CD14-positive monocyte (primary cell): Measurements from ENCODE around the gene NOS2. TPM values are rescaled to one million over a fixed set of nuclear protein-coding genes. Genes with fewer than 3 reads are reported as not detected.
A peak's percentile ranks its signal among the peaks of the same experiment; 100 is the strongest.

Experiments used
- DNase-seq, 3 donors: peaks; one replicate each; pipeline ENCODE4 v3.0.0-alpha.2; 2011 to 2022
- H2AFZ ChIP-seq: 2 replicates; pipeline ENCODE4 v1.6.0; 2012; ENCODE audit warnings: mild to moderate bottlenecking, low read depth, low read length, inconsistent platforms; ENCODE audit not compliant: insufficient read depth, poor library complexity, severe bottlenecking
- H3K27ac ChIP-seq, 2 donors: 1 replicate in 1 of 2; 2 replicates in 1 of 2; pipeline ENCODE4 v1.5.1; 2012 to 2013; ENCODE audit warnings: low read length in 2 of 2, control low read depth in 1 of 2, inconsistent platforms in 1 of 2, low read depth in 1 of 2, mild to moderate bottlenecking in 1 of 2
- H3K27me3 ChIP-seq, 2 donors: one replicate each; pipeline versions ENCODE4 v1.6.0 to v1.6.1; 2011 to 2013; ENCODE audit warnings: low read length in 2 of 2; ENCODE audit not compliant: control insufficient read depth in 2 of 2, insufficient read depth in 2 of 2
- H3K36me3 ChIP-seq, 2 donors: replicated peaks in 1 of 2; 1 replicate in 1 of 2; 2 replicates in 1 of 2; pipeline versions ENCODE4 v1.5.1 to v1.6.1; 2012 to 2013; ENCODE audit warnings: low read length in 2 of 2, control low read depth in 1 of 2, inconsistent platforms in 1 of 2, mild to moderate bottlenecking in 1 of 2; ENCODE audit not compliant: insufficient read depth in 2 of 2, control insufficient read depth in 1 of 2
- H3K4me1 ChIP-seq, 2 donors: 1 replicate in 1 of 2; 2 replicates in 1 of 2; pipeline versions ENCODE4 v1.5.1 to v1.6.1; 2012 to 2013; ENCODE audit warnings: low read length in 2 of 2, control low read depth in 1 of 2, inconsistent platforms in 1 of 2, mild to moderate bottlenecking in 1 of 2, moderate library complexity in 1 of 2; ENCODE audit not compliant: insufficient read depth in 2 of 2, control insufficient read depth in 1 of 2
- H3K4me2 ChIP-seq: replicated peaks from 2 replicates; pipeline ENCODE3; 2012; ENCODE audit warnings: low read length, moderate library complexity, mild to moderate bottlenecking; ENCODE audit not compliant: poor library complexity, severe bottlenecking; ENCODE audit errors: extremely low read depth
- H3K4me3 ChIP-seq, 3 experiments: fragments of 200-600 bp in 1 of 3; sonication (generic) in 1 of 3; replicated peaks in 1 of 3; 1 replicate in 2 of 3; 2 replicates in 1 of 3; pipeline ENCODE4 v1.5.1; 2011 to 2013; ENCODE audit warnings: low read length in 3 of 3, mild to moderate bottlenecking in 3 of 3, control low read depth in 2 of 3, low read depth in 2 of 3, inconsistent platforms in 1 of 3, moderate library complexity in 1 of 3
- H3K79me2 ChIP-seq: 2 replicates; pipeline ENCODE4 v1.6.0; 2012; ENCODE audit warnings: mild to moderate bottlenecking, control low read depth, inconsistent platforms, low read length, moderate library complexity; ENCODE audit not compliant: insufficient read depth
- H3K9ac ChIP-seq: 2 replicates; pipeline ENCODE4 v1.6.0; 2017; ENCODE audit warnings: low read length, mild to moderate bottlenecking; ENCODE audit not compliant: insufficient read depth, poor library complexity, severe bottlenecking
- H3K9me3 ChIP-seq, 2 donors: replicated peaks in 1 of 2; 1 replicate in 1 of 2; 2 replicates in 1 of 2; pipeline versions ENCODE4 v1.5.1 to v1.6.1; 2012 to 2013; ENCODE audit warnings: low read length in 2 of 2, control low read depth in 1 of 2; ENCODE audit not compliant: control insufficient read depth in 1 of 2, insufficient read depth in 1 of 2
- H4K20me1 ChIP-seq: 2 replicates; pipeline ENCODE4 v1.6.0; 2012; ENCODE audit warnings: mild to moderate bottlenecking, low read length, control low read depth, moderate library complexity; ENCODE audit not compliant: insufficient read depth
- H3K27ac Mint-ChIP-seq, 7 donors: one replicate each; pipeline ENCODE4 v1.8.0; 2020; ENCODE audit warnings: mild to moderate bottlenecking in 7 of 7, mixed read lengths in 7 of 7, moderate library complexity in 6 of 7, inconsistent platforms in 2 of 7
- H3K27me3 Mint-ChIP-seq, 3 donors: one replicate each; pipeline ENCODE4 v1.8.0; 2021 to 2022; ENCODE audit warnings: low read depth in 3 of 3, mild to moderate bottlenecking in 3 of 3, mixed read lengths in 3 of 3, moderate library complexity in 3 of 3, inconsistent platforms in 1 of 3
- H3K36me3 Mint-ChIP-seq, 2 donors: one replicate each; pipeline ENCODE4 v1.8.0; 2020; ENCODE audit warnings: mixed read lengths in 2 of 2, inconsistent platforms in 1 of 2, mild to moderate bottlenecking in 1 of 2
- H3K4me1 Mint-ChIP-seq: one replicate; pipeline ENCODE4 v1.8.0; 2020; ENCODE audit warnings: mild to moderate bottlenecking, mixed read lengths
- H3K4me3 Mint-ChIP-seq, 2 donors: one replicate each; pipeline ENCODE4 v1.8.0; 2020; ENCODE audit warnings: mild to moderate bottlenecking in 2 of 2, mixed read lengths in 2 of 2, moderate library complexity in 1 of 2
- H3K9me3 Mint-ChIP-seq, 7 donors: one replicate each; pipeline ENCODE4 v1.8.0; 2020 to 2022; ENCODE audit warnings: mixed read lengths in 7 of 7, mild to moderate bottlenecking in 6 of 7, moderate library complexity in 6 of 7, inconsistent platforms in 2 of 7
- WGBS: methylation state at CpG from one replicate; pipeline ENCODE4 v1.1.5; 2013; ENCODE audit warnings: missing lambda C conversion rate; ENCODE audit not compliant: insufficient coverage; 5-methylcytosine and 5-hydroxymethylcytosine counted together
- intact Hi-C, 2 donors: fragments of 100-400 bp; cut with micrococcal nuclease; formaldehyde crosslinking; loops; one replicate each; pipeline versions ENCODE4 v1.15.0 to v1.15.1; 2023
- polyA plus RNA-seq, 3 donors: library from polyadenylated mRNA; depleted of rRNA in 1 of 3; unstranded in 2 of 3; stranded (reverse) in 1 of 3; fragments of 300-500 nt in 2 of 3; fragments of >200 nt in 1 of 3; fragmentation: Illumina TruSeq in 2 of 3; gene quantifications; 1 replicate in 2 of 3; 2 replicates in 1 of 3; pipeline ENCODE4 v1.2.3, GENCODE V29; 2012 to 2021
- TF ChIP-seq, protein P1 (sequence below): fragments of 200-600 bp; IDR thresholded peaks from one replicate; pipeline ENCODE4 v1.8.0; 2022; ENCODE audit warnings: antibody characterized with exemption, mild to moderate bottlenecking

NOS2 gene
- polyA plus RNA-seq, 3 donors: not detected

DNA sequence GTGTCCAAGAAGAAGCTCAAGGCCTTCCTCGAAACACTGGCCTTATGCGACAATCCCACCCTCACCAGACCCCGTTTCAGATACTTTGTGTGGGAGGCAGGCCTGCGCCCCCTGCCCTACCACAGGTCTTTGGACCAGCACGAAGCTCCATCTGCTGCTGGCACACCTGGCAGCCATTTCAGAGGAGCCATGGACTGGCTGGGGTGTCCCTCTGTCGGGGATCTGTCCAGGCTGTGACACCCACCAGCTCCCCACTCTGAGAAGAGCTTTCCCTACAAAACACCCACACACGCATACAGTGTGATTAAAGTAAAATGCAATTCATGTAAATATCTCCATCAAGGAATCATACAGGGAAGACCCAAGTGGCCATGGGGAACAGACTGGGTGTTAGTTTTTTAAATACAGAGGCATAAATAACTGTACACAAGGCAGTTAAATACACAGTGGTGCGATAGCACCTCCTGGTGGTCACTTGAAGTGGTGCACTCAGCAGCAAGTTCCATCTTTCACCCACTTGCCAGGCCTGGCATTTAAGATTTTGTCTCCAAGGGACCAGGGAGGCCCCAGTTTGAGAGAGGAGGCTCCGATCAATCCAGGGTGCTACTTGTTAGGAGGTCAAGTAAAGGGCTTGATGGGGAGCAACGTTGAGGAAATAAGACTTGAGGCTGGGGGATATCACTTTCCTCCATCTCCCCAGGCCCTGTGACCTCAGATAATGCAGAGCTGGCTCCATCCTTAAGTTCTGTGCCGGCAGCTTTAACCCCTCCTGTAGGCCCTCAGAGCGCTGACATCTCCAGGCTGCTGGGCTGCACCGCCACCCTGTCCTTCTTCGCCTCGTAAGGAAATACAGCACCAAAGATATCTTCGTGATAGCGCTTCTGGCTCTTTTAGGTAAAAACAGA, 43.6 kb downstream of the NOS2 start:
- no peak overlapping the region for H3K4me3 ChIP-seq
- H3K4me1 ChIP-seq: no peaks in the 10 kb centered on the region
- no peaks in the 10 kb centered on the region for H3K36me3 ChIP-seq
- TF ChIP-seq, protein P1, sequence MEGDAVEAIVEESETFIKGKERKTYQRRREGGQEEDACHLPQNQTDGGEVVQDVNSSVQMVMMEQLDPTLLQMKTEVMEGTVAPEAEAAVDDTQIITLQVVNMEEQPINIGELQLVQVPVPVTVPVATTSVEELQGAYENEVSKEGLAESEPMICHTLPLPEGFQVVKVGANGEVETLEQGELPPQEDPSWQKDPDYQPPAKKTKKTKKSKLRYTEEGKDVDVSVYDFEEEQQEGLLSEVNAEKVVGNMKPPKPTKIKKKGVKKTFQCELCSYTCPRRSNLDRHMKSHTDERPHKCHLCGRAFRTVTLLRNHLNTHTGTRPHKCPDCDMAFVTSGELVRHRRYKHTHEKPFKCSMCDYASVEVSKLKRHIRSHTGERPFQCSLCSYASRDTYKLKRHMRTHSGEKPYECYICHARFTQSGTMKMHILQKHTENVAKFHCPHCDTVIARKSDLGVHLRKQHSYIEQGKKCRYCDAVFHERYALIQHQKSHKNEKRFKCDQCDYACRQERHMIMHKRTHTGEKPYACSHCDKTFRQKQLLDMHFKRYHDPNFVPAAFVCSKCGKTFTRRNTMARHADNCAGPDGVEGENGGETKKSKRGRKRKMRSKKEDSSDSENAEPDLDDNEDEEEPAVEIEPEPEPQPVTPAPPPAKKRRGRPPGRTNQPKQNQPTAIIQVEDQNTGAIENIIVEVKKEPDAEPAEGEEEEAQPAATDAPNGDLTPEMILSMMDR: peak; percentile 93
- intact Hi-C loops: loop anchor here (1.0 kb wide), 1 partner anchor 102 kb away; no protein-coding TSS in a partner anchor
- no peaks in the 10 kb centered on the region for H4K20me1 ChIP-seq
- no peak overlapping the region for H3K4me3 Mint-ChIP-seq
- H3K4me2 ChIP-seq: no peak overlapping the region
- H3K36me3 Mint-ChIP-seq: no peaks in the 10 kb centered on the region
- H3K9me3 Mint-ChIP-seq: peaks cover 0 to 1% (median 0%) of the 10 kb centered on the region in 7 donors
- H3K27me3 Mint-ChIP-seq: peaks cover 1 to 3% (median 3%) of the 10 kb centered on the region in 3 donors
- H3K9ac ChIP-seq: no peak overlapping the region
- no peak overlapping the region for H3K27ac ChIP-seq
- no peak overlapping the region for H2AFZ ChIP-seq
- 78% methylated on average over 11 of the region's 17 CpGs for WGBS
- H3K79me2 ChIP-seq: no peaks in the 10 kb centered on the region
- H3K9me3 ChIP-seq: no peaks in the 10 kb centered on the region
- peak; percentile 46 to 64 (median 64) for DNase-seq
- no peak overlapping the region for H3K27ac Mint-ChIP-seq
- no peaks in the 10 kb centered on the region for H3K27me3 ChIP-seq
- no peaks in the 10 kb centered on the region for H3K4me1 Mint-ChIP-seq

GRCh38 chr17:27755706-27756466, 44.4 kb downstream of the NOS2 start:
- TF ChIP-seq, protein P1: no peak
- Mint-ChIP-seq H3K4me1 (no peaks in the 10 kb centered on the region), H3K27me3 (peaks cover 1 to 3% (median 3%) of the 10 kb centered on the region in 3 donors), H3K9me3 (peaks cover 0 to 1% (median 0%) of the 10 kb centered on the region in 7 donors), H3K4me3 (no peak overlapping the region), H3K36me3 (no peaks in the 10 kb centered on the region), H3K27ac (no peak overlapping the region)
- Histone ChIP-seq H3K36me3 (no peaks in the 10 kb centered on the region), H3K9me3 (no peaks in the 10 kb centered on the region), H3K4me3 (no peak overlapping the region), H2AFZ (no peak overlapping the region), H4K20me1 (no peaks in the 10 kb centered on the region), H3K27ac (no peak overlapping the region), H3K9ac (no peak overlapping the region), H3K79me2 (no peaks in the 10 kb centered on the region), H3K27me3 (no peaks in the 10 kb centered on the region), H3K4me1 (no peaks in the 10 kb centered on the region), H3K4me2 (no peak overlapping the region)
- intact Hi-C loops: loop anchor here (1.0 kb wide), 1 partner anchor 102 kb away; no protein-coding TSS in a partner anchor
- WGBS: 92% methylated on average over 26 of the region's 28 CpGs
- no peak for DNase-seq
